ENCODE data around the gene FOSL1. TPM values are rescaled to one million over a fixed set of nuclear protein-coding genes. Genes with fewer than 3 reads are reported as not detected.
A peak's percentile ranks its signal among the peaks of the same experiment; 100 is the strongest.

The FOSL1 gene
- total and polyA plus RNA-seq, 10 donors = 0.42 to 5.4 (median 1.3) TPM

DNA sequence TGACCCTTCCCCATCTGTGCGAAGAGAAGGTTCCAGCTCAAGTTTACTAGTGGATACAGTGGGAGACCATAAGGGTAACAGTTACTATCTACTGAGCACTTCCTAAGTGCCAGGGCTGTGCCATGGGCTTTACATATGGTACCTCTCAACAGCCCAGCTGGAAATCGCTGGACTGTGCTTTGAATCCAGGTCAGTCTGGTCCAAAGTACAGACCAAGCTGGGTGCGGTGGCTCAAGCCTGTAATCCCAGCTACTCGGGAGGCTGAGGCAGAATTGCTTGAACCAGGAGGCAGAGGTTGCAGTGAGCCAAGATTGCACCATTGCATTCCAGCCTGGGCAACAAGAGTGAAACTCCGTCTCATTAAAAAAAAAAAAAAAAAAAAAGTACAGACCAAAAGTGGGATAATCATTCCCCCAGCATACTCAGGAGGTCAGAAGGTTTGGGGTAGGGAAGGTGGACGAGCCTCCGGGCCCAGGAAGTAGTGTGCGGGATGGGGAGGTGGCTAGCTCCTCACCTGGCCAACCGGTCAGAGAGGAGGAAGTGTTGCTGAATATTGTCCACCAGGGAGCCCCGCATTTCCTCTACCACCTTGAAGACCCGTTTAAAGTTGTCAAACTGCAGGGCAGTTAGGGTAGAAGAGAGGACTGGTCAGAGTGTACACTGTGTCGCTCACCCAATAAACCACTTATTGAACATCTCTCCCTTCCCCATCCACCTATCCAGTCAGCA, 14.2 kb downstream of the FOSL1 start:
- intact Hi-C loops (cut with DNase I; ENCODE audit: low total_unique reads) = loop anchor here (5.0 kb wide), 1 partner anchor 101 kb away; no protein-coding TSS in a partner anchor
- DNase-seq = peak; percentile 57
- 79 to 93% (median 87%) methylated on average over 12 of the region's 12 CpGs for WGBS, 5 donors

DNA sequence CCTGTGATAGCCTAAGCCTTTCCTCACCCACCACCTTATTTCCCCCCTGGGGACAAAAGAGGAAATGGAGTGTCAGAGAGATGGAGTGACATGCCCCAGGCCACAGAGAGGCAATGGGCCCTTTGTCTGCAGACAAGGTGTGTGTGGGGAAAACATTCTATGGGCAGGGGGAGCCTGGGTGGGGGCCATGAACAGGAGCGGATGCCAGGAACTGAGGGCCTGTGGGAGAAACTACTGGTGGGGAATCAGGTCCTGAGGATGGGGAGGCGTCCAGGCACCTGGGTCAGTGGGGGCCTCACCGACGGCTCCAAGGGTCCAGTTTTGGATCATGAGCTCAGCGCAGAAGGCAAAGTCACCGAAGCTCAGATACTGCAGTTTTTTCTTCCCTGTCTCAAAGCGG, 15.0 kb downstream of the FOSL1 start:
- H3K4me3 ChIP-seq = no peak overlapping the region
- intact Hi-C loops (cut with DNase I; ENCODE audit: low total_unique reads) = loop anchor here (5.0 kb wide), 1 partner anchor 102 kb away; no protein-coding TSS in a partner anchor
- H3K9me3 ChIP-seq = no peaks in the 10 kb centered on the region
- peaks cover 0 to 63% (median 38%) of the 10 kb centered on the region in 6 donors for H3K36me3 ChIP-seq
- 89 to 98% (median 93%) methylated on average over 7 of the region's 7 CpGs for WGBS, 5 donors
- peak overlapping the region in 4 of 8 donors; percentile 39 to 60 (median 49) for H3K27ac ChIP-seq
- peaks cover 27 to 85% (median 53%) of the 10 kb centered on the region in 6 donors for H3K4me1 ChIP-seq
- no peak for TF ChIP-seq POLR2A (IDR thresholded peaks at IDR 0.05)
- TF ChIP-seq POLR2AphosphoS5 (IDR thresholded peaks at IDR 0.05) = no peak
- no peak for TF ChIP-seq CTCF (IDR thresholded peaks at IDR 0.05 in 8 of 11, conservative IDR thresholded peaks at IDR 0.05 in 3 of 11)
- peak; percentile 69 for DNase-seq
- no peaks in the 10 kb centered on the region for H3K27me3 ChIP-seq (replicated peaks in 1 of 7)

More for the DNA sequence above, 14.2 kb downstream of the FOSL1 start:
- Histone ChIP-seq H3K4me1 (peaks cover 27 to 83% (median 50%) of the 10 kb centered on the region in 6 donors), H3K4me3 (no peak overlapping the region), H3K9me3 (no peaks in the 10 kb centered on the region), H3K27me3 (replicated peaks in 1 of 7) (no peaks in the 10 kb centered on the region), H3K27ac (peak overlapping the region in 1 of 8 donors; percentile 57), H3K36me3 (peaks cover 0 to 63% (median 38%) of the 10 kb centered on the region in 6 donors)
- TF ChIP-seq POLR2AphosphoS5 (IDR thresholded peaks at IDR 0.05) (no peak), POLR2A (IDR thresholded peaks at IDR 0.05) (no peak), CTCF (IDR thresholded peaks at IDR 0.05 in 8 of 11, conservative IDR thresholded peaks at IDR 0.05 in 3 of 11) (no peak)

GRCh38 chr11:65884716-65885092, 15.5 kb downstream of the FOSL1 start:
- 2 to 23% (median 20%) methylated on average over 3 to 9 of the region's 9 CpGs for WGBS, 5 donors
- TF ChIP-seq CTCF (IDR thresholded peaks at IDR 0.05 in 8 of 11, conservative IDR thresholded peaks at IDR 0.05 in 3 of 11) (peak; percentile 98 to 100 (median 99)), POLR2AphosphoS5 (IDR thresholded peaks at IDR 0.05) (peak; percentile 85 to 88 (median 86)), POLR2A (IDR thresholded peaks at IDR 0.05) (no peak)
- peak overlapping the region in 5 of 8 donors; percentile 13 to 60 (median 41) for H3K27ac ChIP-seq
- peaks cover 0 to 63% (median 38%) of the 10 kb centered on the region in 6 donors for H3K36me3 ChIP-seq
- H3K27me3 ChIP-seq (replicated peaks in 1 of 7) = no peaks in the 10 kb centered on the region
- peak; percentile 96 for DNase-seq
- peaks cover 21 to 85% (median 52%) of the 10 kb centered on the region in 6 donors for H3K4me1 ChIP-seq
- H3K4me3 ChIP-seq = no peak overlapping the region
- no peaks in the 10 kb centered on the region for H3K9me3 ChIP-seq
- intact Hi-C loops (cut with DNase I; ENCODE audit: low total_unique reads) = loop anchor here (5.0 kb wide), 1 partner anchor 103 kb away; no protein-coding TSS in a partner anchor

Measured in spleen (tissue), 11 donors.